Muscle layer of duodenum (tissue), 2 donors: ENCODE results near the gene SLX4IP.

Experiments
- H3K27ac ChIP-seq: one replicate; pipeline ENCODE4 v1.7.0; 2013; ENCODE audit warnings: mild to moderate bottlenecking, low read length
- H3K27me3 ChIP-seq: one replicate; pipeline ENCODE4 v1.7.0; 2013; ENCODE audit warnings: low read depth, mild to moderate bottlenecking, control low read depth, low read length
- H3K36me3 ChIP-seq, 2 donors: one replicate each; pipeline ENCODE4 v1.7.0; 2013; ENCODE audit warnings: low read length in 2 of 2, control low read depth in 1 of 2, mild to moderate bottlenecking in 1 of 2; ENCODE audit not compliant: insufficient read depth in 2 of 2, control insufficient read depth in 1 of 2
- H3K4me1 ChIP-seq, 2 donors: one replicate each; pipeline ENCODE4 v1.7.0; 2013; ENCODE audit warnings: low read length in 2 of 2, mild to moderate bottlenecking in 2 of 2, control low read depth in 1 of 2, moderate library complexity in 1 of 2; ENCODE audit not compliant: insufficient read depth in 2 of 2, control insufficient read depth in 1 of 2
- H3K4me3 ChIP-seq, 2 donors: one replicate each; pipeline ENCODE4 v1.7.0; 2013; ENCODE audit warnings: low read length in 2 of 2, low read depth in 1 of 2, mild to moderate bottlenecking in 1 of 2
- H3K9me3 ChIP-seq, 2 donors: one replicate each; pipeline ENCODE4 v1.7.0; 2013; ENCODE audit warnings: low read length in 2 of 2, control low read depth in 1 of 2, mild to moderate bottlenecking in 1 of 2; ENCODE audit not compliant: control insufficient read depth in 1 of 2
- donor health status: healthy.

The SLX4IP gene

DNA sequence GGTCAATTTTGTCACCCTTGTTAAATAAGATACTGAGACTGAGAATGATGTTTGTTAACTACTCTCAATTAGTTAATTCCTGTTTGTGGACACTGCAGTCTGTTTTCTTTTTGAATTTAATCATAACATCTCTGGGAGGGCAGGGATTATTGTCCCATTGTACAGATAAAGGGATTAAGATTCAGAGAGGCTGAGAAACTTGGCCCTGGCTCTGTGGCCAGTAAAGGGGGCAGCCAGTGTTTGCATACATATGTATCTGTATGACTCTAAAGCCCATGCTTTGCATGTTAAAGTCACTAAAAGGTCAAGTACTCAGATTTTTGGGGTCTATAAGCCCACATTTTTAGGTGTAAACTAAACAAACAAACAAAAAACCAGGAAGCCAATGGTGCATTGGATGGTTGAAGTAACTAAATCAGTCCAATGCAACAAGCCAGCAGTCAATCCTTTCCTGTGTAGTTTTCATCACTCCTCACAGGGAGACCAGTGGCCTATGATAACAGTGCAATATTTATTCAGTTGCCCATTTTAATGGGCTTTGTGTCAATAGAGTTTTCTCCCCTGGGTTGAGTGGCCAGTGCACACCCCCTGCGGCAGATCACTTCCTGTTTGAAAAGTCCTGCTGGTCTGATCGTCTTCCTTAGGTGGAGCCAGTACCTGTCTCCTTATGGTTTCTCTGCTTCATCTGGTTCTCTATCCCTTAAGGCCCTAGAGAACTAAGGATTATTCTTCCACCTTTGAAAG lies 106.7 kb downstream of the SLX4IP start:
- H3K4me3 ChIP-seq, result no peak overlapping the region
- H3K36me3 ChIP-seq, result peaks cover 0 to 3% of the 10 kb centered on the region in 2 donors
- H3K27ac ChIP-seq, result no peak overlapping the region
- H3K9me3 ChIP-seq, result no peaks in the 10 kb centered on the region
- H3K4me1 ChIP-seq, result peaks cover 0 to 4% of the 10 kb centered on the region in 2 donors
- H3K27me3 ChIP-seq, result no peaks in the 10 kb centered on the region

DNA sequence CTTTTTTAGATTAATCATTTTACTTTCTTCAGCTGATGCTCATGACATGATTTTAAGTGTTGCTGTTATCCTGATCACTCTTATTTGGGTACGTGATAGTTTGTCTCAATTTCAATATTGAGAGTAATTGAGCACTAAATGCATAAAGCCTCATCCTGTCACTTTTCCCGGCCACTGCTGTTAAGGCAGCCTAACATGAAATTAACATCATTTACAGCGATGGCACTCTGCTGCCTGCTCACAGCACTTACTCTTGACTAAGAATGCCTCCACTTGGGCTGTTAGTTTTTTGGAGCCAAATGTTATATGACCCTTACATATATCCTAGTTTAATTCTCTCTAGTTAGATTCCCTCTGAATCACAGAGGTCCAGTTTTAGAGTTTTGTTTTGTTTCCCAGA lies 107.3 kb downstream of the SLX4IP start:
- no peak overlapping the region for H3K27ac ChIP-seq
- H3K4me3 ChIP-seq, result no peak overlapping the region
- H3K36me3 ChIP-seq, result peaks cover 0 to 3% of the 10 kb centered on the region in 2 donors
- no peaks in the 10 kb centered on the region for H3K9me3 ChIP-seq
- no peaks in the 10 kb centered on the region for H3K27me3 ChIP-seq
- H3K4me1 ChIP-seq, result peaks cover 0 to 4% of the 10 kb centered on the region in 2 donors

DNA sequence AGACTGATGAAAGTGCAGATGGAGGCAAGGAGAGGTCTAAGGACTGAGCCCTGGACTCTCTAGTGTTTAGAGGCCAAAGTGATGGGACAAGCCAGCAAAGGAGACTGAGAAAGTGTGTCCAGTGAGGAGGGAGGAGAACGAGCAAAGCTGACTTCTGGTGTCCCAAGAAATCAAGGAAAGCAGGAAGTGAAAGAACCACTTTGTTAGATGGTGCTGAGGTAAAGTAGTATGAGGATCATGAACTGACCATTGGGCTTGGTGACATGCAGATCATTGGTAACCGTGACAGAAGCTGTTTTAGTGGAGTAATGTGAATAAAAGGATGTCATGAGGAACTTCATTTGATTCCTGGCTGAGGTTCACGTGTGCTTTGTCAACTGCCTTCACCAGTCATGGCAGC lies 108.4 kb downstream of the SLX4IP start:
- H3K4me1 ChIP-seq, result peaks cover 0 to 4% of the 10 kb centered on the region in 2 donors
- no peaks in the 10 kb centered on the region for H3K9me3 ChIP-seq
- H3K27ac ChIP-seq, result no peak overlapping the region
- H3K36me3 ChIP-seq, result peaks cover 0 to 3% of the 10 kb centered on the region in 2 donors
- no peaks in the 10 kb centered on the region for H3K27me3 ChIP-seq
- H3K4me3 ChIP-seq, result no peak overlapping the region

DNA sequence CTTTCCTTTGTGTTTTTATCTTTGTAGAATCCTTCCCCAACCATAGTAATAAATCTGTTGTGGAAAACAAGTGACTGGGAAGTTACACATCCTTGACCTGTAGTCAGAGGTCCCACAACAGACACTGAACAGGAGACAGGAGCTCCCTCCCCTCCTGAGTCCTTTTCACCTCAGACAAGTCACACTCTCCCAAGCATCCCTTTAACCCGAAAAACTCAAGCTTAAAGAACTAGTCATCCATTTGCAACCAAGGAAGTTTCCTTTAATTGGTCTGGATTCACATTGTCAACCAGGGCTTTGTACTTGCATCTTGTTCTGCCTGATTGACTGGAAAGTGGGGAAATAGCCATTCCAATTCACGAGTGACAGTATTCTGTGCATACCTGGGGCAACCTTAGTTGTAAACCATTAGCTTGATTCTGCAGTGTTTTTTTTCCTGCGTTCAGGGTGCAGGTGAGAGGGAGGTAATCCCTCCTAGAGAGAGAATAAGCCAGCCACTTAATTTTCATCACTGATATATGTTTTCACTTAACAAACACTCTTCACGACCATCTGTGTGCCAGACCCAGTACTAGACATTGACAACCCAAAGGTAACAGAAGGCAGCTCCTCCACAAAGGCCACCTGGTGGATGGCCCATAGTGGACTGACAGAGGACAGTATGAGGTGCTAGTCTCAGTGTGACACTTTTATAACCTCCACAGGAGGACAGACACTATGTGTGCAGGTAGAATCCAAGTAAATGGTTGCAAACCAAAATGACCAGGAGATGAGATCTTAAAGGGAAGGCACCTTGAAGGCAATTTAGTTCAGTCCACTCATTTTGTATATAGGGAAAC lies 112.4 kb downstream of the SLX4IP start:
- H3K9me3 ChIP-seq, result no peaks in the 10 kb centered on the region
- H3K27me3 ChIP-seq, result no peaks in the 10 kb centered on the region
- H3K4me1 ChIP-seq, result peaks cover 0 to 8% of the 10 kb centered on the region in 2 donors
- H3K4me3 ChIP-seq, result no peak overlapping the region
- no peak overlapping the region for H3K27ac ChIP-seq
- no peaks in the 10 kb centered on the region for H3K36me3 ChIP-seq

DNA sequence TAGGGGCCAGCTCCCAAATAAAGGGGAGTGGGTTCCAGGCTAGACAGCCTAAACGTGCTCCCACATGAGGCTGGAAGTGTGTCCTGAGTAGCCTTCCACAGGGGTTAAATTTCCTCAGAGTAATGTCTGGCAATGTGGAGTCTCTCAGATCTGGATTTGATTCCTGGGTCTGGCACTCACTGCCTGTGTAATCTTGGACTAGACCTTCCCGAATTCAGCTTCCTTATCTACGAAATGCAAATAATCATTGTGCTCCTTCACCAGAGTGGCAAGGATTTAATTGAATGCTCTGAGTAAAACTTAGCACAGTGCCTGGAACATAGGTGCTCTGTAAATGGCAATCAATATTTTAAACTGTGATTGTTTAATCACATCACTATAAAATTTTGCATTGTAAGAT lies 114.4 kb downstream of the SLX4IP start:
- Histone ChIP-seq H3K4me1 (peaks cover 0 to 17% of the 10 kb centered on the region in 2 donors), H3K36me3 (no peaks in the 10 kb centered on the region), H3K4me3 (no peak overlapping the region), H3K27me3 (no peaks in the 10 kb centered on the region), H3K27ac (no peak overlapping the region), H3K9me3 (no peaks in the 10 kb centered on the region)

GRCh38 chr20:10550204-10551118 lies 115.4 kb downstream of the SLX4IP start:
- Histone ChIP-seq H3K27ac (no peak overlapping the region), H3K36me3 (no peaks in the 10 kb centered on the region), H3K27me3 (no peaks in the 10 kb centered on the region), H3K4me1 (peaks cover 0 to 17% of the 10 kb centered on the region in 2 donors), H3K4me3 (no peak overlapping the region), H3K9me3 (no peaks in the 10 kb centered on the region)

GRCh38 chr20:10551732-10552724 lies 116.9 kb downstream of the SLX4IP start:
- H3K27me3 ChIP-seq, result no peaks in the 10 kb centered on the region
- H3K9me3 ChIP-seq, result no peaks in the 10 kb centered on the region
- H3K4me1 ChIP-seq, result peaks cover 0 to 17% of the 10 kb centered on the region in 2 donors
- no peak overlapping the region for H3K4me3 ChIP-seq
- H3K36me3 ChIP-seq, result no peaks in the 10 kb centered on the region
- no peak overlapping the region for H3K27ac ChIP-seq

DNA sequence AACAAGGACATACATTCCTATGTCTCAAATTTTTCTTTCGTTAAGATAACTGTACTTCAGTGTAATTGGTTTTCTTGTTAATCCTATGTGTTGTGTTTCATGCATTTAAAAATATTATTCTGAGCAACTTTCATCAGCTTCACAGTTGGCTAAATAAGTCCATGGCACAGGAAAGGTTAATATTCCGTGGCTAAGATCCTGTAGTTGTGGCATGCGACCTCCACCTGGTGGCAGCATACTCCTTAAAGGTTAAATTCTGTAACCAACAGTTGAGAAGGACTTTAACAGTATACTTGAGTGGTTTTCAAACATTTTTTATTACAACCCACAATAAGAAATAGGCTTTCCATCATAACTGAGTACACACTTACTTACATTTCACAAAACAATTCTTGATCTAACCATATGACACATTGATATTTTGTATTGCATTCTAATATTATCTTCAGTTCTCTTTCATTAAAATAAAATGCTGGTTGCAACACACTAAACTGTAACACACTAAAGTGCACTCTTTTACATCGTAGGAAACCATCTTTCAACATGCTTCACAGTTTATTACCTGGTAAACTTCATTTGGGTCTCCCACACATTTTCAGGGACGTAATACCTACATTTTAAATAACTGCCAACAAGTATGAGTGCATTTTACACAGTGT lies 118.3 kb downstream of the SLX4IP start:
- Histone ChIP-seq H3K4me1 (peaks cover 0 to 17% of the 10 kb centered on the region in 2 donors), H3K27me3 (no peaks in the 10 kb centered on the region), H3K4me3 (no peak overlapping the region), H3K27ac (no peak overlapping the region), H3K36me3 (no peaks in the 10 kb centered on the region), H3K9me3 (no peaks in the 10 kb centered on the region)

DNA sequence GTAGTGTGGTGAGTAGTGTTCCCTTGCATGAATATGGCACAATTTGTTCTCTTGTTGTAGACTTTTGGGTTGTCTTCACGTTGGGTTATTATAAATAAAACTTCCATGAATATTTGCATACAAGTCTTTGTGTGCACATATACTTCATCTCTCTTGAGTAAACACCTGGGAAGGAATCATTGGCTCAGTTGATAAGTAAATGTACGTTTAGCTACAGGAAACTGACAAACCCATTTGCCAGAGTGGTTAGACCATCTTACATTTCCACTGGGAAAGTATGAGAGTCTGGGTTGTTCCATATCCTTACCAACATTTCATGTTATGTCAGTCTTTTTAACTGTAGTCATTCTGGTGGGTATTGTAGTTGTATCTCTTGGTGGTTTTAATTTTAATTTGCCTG lies 119.2 kb downstream of the SLX4IP start:
- H3K9me3 ChIP-seq, result no peaks in the 10 kb centered on the region
- no peak overlapping the region for H3K27ac ChIP-seq
- no peaks in the 10 kb centered on the region for H3K36me3 ChIP-seq
- no peaks in the 10 kb centered on the region for H3K27me3 ChIP-seq
- peaks cover 0 to 17% of the 10 kb centered on the region in 2 donors for H3K4me1 ChIP-seq
- H3K4me3 ChIP-seq, result no peak overlapping the region

- Histone ChIP-seq H3K27me3 (no peaks in the 10 kb centered on the region), H3K4me1 (peaks cover 0 to 17% of the 10 kb centered on the region in 2 donors), H3K27ac (no peak overlapping the region), H3K36me3 (no peaks in the 10 kb centered on the region), H3K9me3 (no peaks in the 10 kb centered on the region), H3K4me3 (no peak overlapping the region)
These were observed 120.3 kb downstream of the SLX4IP start for GRCh38 chr20:10555393-10555792.
